AG10803 (cell line): Measurements from ENCODE around the gene TMEM253.

ENCODE experiments used
- DNase-seq: peaks from one replicate; pipeline ENCODE4 v3.0.0; 2010; ENCODE audit warnings: low read depth
- H3K4me3 ChIP-seq: 2 replicates; pipeline ENCODE4 v1.5.1; 2011; ENCODE audit warnings: mild to moderate bottlenecking, low read length, control low read depth
- TF ChIP-seq, protein P1 (sequence below): conservative IDR thresholded peaks from 2 replicates; pipeline ENCODE4 v1.5.1; 2011; ENCODE audit warnings: mild to moderate bottlenecking, low read length, control low read depth, inconsistent platforms

The TMEM253 gene

DNA sequence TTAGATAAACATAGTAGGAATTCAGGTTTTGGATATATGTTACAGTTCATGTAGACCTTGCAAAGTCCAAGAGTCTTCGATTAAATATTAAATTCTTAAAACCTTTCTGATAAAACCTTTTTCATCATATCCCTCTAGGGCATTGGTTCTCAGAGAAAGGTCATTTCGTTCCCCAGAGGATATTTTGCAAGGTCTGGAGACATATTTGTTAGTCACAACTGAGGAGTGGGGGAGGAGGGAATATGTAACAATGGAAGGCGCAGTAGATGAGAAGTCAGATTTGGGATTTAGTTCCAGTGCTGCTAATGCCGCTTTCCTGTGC is 5.3 kb downstream of the TMEM253 start:
- DNase-seq, result peak; percentile 36
- TF ChIP-seq, protein P1, sequence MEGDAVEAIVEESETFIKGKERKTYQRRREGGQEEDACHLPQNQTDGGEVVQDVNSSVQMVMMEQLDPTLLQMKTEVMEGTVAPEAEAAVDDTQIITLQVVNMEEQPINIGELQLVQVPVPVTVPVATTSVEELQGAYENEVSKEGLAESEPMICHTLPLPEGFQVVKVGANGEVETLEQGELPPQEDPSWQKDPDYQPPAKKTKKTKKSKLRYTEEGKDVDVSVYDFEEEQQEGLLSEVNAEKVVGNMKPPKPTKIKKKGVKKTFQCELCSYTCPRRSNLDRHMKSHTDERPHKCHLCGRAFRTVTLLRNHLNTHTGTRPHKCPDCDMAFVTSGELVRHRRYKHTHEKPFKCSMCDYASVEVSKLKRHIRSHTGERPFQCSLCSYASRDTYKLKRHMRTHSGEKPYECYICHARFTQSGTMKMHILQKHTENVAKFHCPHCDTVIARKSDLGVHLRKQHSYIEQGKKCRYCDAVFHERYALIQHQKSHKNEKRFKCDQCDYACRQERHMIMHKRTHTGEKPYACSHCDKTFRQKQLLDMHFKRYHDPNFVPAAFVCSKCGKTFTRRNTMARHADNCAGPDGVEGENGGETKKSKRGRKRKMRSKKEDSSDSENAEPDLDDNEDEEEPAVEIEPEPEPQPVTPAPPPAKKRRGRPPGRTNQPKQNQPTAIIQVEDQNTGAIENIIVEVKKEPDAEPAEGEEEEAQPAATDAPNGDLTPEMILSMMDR, result no peak
- H3K4me3 ChIP-seq, result no peak overlapping the region

DNA sequence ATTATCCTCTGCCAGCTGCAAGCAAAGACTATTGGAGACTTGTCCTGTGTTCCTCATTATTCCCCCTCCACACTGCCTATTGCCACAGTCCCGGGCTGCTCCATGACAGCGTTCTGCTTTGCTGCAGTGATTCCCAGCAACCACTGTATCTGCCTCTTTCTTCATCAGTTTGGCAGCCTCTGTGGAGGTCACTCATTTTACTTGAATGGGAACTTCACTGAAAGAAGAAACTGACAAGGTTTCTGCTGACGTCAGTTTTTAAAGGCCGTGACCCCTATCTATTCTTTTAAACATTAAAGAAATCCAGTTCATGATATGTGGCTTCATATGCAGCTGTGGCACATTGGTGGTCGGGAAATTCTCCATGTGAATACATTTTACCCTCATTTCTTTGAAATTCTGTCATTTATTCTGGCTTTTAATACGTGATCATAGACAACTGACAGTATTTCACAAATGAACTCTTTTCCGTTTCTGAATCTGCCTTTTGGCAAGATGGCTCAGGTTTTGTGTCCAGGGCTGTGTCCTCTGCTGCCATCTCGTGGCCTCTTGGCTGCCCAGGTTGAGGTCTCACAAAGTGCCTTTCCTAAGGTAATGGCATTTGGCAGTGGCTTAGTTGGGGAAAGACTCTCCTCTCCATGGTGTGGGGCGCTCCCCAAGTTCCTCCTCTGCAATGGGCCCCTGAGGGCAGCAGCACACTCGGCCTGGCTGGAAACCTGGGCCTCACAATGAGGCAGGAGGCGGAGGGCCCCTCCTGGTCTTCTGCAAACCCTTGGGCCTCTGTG is 5.8 kb downstream of the TMEM253 start:
- DNase-seq, result peak; percentile 67
- H3K4me3 ChIP-seq, result no peak overlapping the region
- TF ChIP-seq, protein P1, result peak; percentile 97

DNA sequence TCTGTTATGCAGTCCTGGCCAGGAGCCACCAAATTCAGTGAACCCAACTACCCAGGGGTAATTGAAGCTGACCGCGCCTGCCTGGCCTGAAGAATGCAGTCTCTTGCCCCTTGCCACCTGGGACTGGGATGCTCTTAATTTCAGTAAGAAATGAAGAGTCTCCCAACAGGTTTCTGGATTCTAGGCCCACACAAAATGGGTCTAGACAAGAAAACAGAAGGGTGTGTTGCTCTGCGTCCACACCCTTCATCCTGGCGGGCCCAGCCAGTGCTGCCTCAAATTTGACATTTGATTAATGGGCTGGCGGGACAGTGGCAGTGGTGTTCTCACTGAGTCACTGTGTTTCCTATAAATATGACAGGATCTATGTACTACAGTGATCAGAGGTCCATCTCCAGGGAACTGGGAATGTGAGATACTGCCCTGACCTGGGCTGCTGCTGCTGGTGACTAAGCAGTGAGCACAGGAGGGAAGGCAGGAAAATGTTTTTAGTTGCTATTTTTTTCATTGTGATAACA is 6.5 kb downstream of the TMEM253 start:
- TF ChIP-seq, protein P1, result no peak
- no peak overlapping the region for H3K4me3 ChIP-seq
- DNase-seq, result no peak

DNA sequence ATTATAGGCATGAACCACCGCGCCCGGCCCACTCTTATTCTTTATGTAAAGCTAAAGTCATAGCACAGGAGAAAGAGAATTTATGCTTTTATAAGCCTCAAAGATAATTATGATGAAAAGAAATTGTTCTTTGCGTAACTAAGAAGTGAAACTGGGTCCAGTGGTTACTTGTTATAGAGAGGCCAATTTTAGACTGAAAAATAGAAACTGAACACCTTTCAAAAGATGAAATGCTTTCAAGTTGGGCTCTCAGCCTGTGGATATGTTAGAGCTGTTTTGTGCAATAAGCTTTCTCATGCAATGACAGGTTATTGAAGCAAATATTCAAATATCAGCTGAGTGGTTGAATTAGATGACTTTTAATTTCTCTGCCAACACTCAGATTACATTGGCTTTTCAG is 7.9 kb downstream of the TMEM253 start:
- DNase-seq, result no peak
- TF ChIP-seq, protein P1, result no peak
- H3K4me3 ChIP-seq, result no peak overlapping the region

DNA sequence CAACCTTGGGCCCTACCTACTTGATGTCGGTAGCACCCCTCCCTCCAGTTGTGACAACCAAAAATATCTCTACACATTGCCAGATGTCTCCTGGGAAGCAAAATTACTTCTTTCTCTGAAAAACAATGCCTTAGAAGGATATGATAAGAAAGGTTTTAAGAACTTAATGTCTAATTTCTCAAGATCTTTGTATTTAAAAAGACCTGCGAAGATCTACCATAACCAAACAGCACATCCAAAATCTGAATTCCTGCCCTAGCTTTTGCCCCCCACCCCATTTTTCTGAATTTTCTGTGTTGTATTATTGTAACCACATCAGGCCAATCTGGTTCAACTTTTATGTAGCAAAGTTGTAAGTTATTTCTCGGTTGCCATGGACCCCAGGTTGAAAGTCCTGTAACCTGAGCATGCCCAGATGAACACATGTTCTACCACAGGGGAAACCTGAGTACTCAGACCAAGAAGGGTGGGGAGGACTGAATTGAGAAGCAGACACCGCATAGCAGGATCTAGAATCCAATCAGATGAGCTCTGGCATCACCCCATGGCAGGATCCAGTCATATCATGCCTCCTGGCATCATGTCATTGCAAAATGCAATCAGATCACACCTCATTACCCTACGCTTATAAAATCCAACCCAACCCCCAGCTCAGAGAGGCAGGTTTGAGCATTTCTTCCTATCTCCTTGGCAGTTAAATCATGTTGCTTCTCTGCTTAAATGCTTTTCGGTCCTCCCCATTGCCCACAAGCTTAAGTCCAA is 8.7 kb downstream of the TMEM253 start:
- DNase-seq, result no peak
- TF ChIP-seq, protein P1, result no peak
- H3K4me3 ChIP-seq, result no peak overlapping the region

DNA sequence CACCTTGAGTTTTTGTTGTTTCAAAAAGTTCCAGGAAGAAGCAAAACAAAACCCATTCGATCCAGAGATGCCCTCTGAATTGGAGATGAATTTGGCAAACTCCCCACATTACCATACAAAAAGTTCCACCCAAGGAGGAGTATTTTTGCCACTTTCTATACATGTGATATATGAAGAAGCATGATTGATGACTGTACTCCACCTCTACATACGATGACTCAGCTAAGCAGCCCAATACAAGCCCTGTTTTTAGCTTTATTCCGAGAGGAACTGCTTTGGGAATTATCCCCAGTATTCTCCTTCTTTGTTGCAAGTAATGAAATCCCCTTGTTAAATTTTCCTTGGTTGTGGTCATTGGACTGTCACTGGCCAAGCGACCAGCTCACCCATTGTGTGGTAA is 11.4 kb downstream of the TMEM253 start:
- TF ChIP-seq, protein P1, result no peak

More for the DNA sequence above, 11.4 kb downstream of the TMEM253 start:
- H3K4me3 ChIP-seq, result no peak overlapping the region
- DNase-seq, result no peak
